ENCODE data around the gene PTK6.

The PTK6 gene

GRCh38 chr20:63563225-63563935 lies 26.2 kb upstream of the PTK6 start:
- Histone ChIP-seq H3K4me3 (ENCODE audit: low read depth, low read length, poor library complexity, severe bottlenecking) (no peak overlapping the region), H3F3A (ENCODE audit: insufficient read depth, low read length) (no peaks in the 10 kb centered on the region), H4K20me1 (ENCODE audit: insufficient read depth, low read length) (no peaks in the 10 kb centered on the region), H3K9me2 (ENCODE audit: low read depth, low read length) (no peaks in the 10 kb centered on the region), H3K27me3 (ENCODE audit: insufficient read depth, low read length) (peaks cover 10% of the 10 kb centered on the region; the same call in 1 of the 2 replicates), H3K9me3 (ENCODE audit: low read length) (no peaks in the 10 kb centered on the region), H3K27ac (ENCODE audit: low read depth, low read length, poor library complexity, severe bottlenecking) (no peak overlapping the region), H2AFZ (ENCODE audit: low read length) (no peak overlapping the region), H3K79me2 (ENCODE audit: insufficient read depth, low read length) (no peaks in the 10 kb centered on the region), H3K4me1 (ENCODE audit: insufficient read depth, low read length, severe bottlenecking) (no peaks in the 10 kb centered on the region), H3K36me3 (ENCODE audit: insufficient read depth, low read length) (no peaks in the 10 kb centered on the region), H3K9ac (ENCODE audit: low read length) (no peak overlapping the region), H3K4me2 (ENCODE audit: low read length) (no peak overlapping the region)
- no peak for TF ChIP-seq EZH2 (IDR thresholded peaks at IDR 0.05; ENCODE audit: borderline replicate concordance, low read length)
- TF ChIP-seq CTCF (IDR thresholded peaks at IDR 0.05; ENCODE audit: low read length): no peak

GRCh38 chr20:63562461-63563224 lies 25.5 kb upstream of the PTK6 start:
- TF ChIP-seq EZH2 (IDR thresholded peaks at IDR 0.05; ENCODE audit: borderline replicate concordance, low read length): no peak
- TF ChIP-seq CTCF (IDR thresholded peaks at IDR 0.05; ENCODE audit: low read length): no peak
- H3K4me1 ChIP-seq (ENCODE audit: insufficient read depth, low read length, severe bottlenecking): no peaks in the 10 kb centered on the region
- no peaks in the 10 kb centered on the region for H4K20me1 ChIP-seq (ENCODE audit: insufficient read depth, low read length)
- H3F3A ChIP-seq (ENCODE audit: insufficient read depth, low read length): no peaks in the 10 kb centered on the region
- no peaks in the 10 kb centered on the region for H3K79me2 ChIP-seq (ENCODE audit: insufficient read depth, low read length)
- no peak overlapping the region for H3K27ac ChIP-seq (ENCODE audit: low read depth, low read length, poor library complexity, severe bottlenecking)
- no peaks in the 10 kb centered on the region for H3K9me2 ChIP-seq (ENCODE audit: low read depth, low read length)
- H3K36me3 ChIP-seq (ENCODE audit: insufficient read depth, low read length): no peaks in the 10 kb centered on the region
- no peak overlapping the region for H3K9ac ChIP-seq (ENCODE audit: low read length)
- no peak overlapping the region for H3K4me3 ChIP-seq (ENCODE audit: low read depth, low read length, poor library complexity, severe bottlenecking)
- 0 out of 2 replicates have a peak, but pooled peaks cover 10% of the 10 kb centered on the region for H3K27me3 ChIP-seq (ENCODE audit: insufficient read depth, low read length)
- no peak overlapping the region for H2AFZ ChIP-seq (ENCODE audit: low read length)
- no peaks in the 10 kb centered on the region for H3K9me3 ChIP-seq (ENCODE audit: low read length)
- no peak overlapping the region for H3K4me2 ChIP-seq (ENCODE audit: low read length)

- H2AFZ ChIP-seq (ENCODE audit: low read length): no peak overlapping the region
- no peaks in the 10 kb centered on the region for H3F3A ChIP-seq (ENCODE audit: insufficient read depth, low read length)
- no peak overlapping the region for H3K27ac ChIP-seq (ENCODE audit: low read depth, low read length, poor library complexity, severe bottlenecking)
- no peak for TF ChIP-seq EZH2 (IDR thresholded peaks at IDR 0.05; ENCODE audit: borderline replicate concordance, low read length)
- TF ChIP-seq CTCF (IDR thresholded peaks at IDR 0.05; ENCODE audit: low read length): no peak
- H3K4me1 ChIP-seq (ENCODE audit: insufficient read depth, low read length, severe bottlenecking): no peaks in the 10 kb centered on the region
- H3K9ac ChIP-seq (ENCODE audit: low read length): no peak overlapping the region
- no peaks in the 10 kb centered on the region for H3K9me3 ChIP-seq (ENCODE audit: low read length)
- no peaks in the 10 kb centered on the region for H3K36me3 ChIP-seq (ENCODE audit: insufficient read depth, low read length)
- no peak overlapping the region for H3K4me3 ChIP-seq (ENCODE audit: low read depth, low read length, poor library complexity, severe bottlenecking)
- no peaks in the 10 kb centered on the region for H4K20me1 ChIP-seq (ENCODE audit: insufficient read depth, low read length)
- no peaks in the 10 kb centered on the region for H3K79me2 ChIP-seq (ENCODE audit: insufficient read depth, low read length)
- H3K4me2 ChIP-seq (ENCODE audit: low read length): no peak overlapping the region
- H3K9me2 ChIP-seq (ENCODE audit: low read depth, low read length): no peaks in the 10 kb centered on the region
- 0 out of 2 replicates have a peak, but pooled peaks cover 8% of the 10 kb centered on the region for H3K27me3 ChIP-seq (ENCODE audit: insufficient read depth, low read length)
Observed at GRCh38 chr20:63561624-63562396, 24.6 kb upstream of the PTK6 start.
